Measurements from ENCODE around the gene TMX2.

- TF ChIP-seq EZH2 (IDR thresholded peaks at IDR 0.05; ENCODE audit: low read depth) (no peak), CTCF (conservative IDR thresholded peaks at IDR 0.05) (no peak)
Measured at GRCh38 chr11:57711414-57712255, 758 bp upstream of the TMX2 start, which contains the start of gene MED19.

Measured in PC-9 (cell line).